HepG2 (cell line): ENCODE measurements around the gene SIX5. TPM values are rescaled to one million over a fixed set of nuclear protein-coding genes. Genes with fewer than 3 reads are reported as not detected.

Experiments used
- ATAC-seq: fragments of 200-7000 bp; cut with Tn5 transposase; 3 replicates; pipeline ENCODE4 v1.9.1; 2020; ENCODE audit warnings: mild to moderate bottlenecking, moderate library complexity
- BruUV-seq: library from RNA; stranded (reverse); fragments of 400-500 nt; replicated peaks from 2 replicates; lab custom pipeline; 2021; lab: Mats Ljungman, UMichigan
- CTCF ChIA-PET: fragments of 300-600 bp; formaldehyde crosslinking; extraction: SDS; loops from one replicate; lab custom pipeline; 2021; ENCODE audit warnings: low total read pairs, inconsistent platforms, low intra/inter-chr PET ratio; lab: Yijun Ruan, JAX
- POLR2A ChIA-PET: fragments of 350-600 bp; sonication (Branson Sonifier 250); formaldehyde crosslinking; loops from one replicate; lab custom pipeline; 2020; ENCODE audit warnings: antibody characterized with exemption, inconsistent platforms; lab: Yijun Ruan, JAX
- DNase-seq: peaks from one replicate; pipeline ENCODE4 v3.0.0-alpha.2; 2015; ENCODE audit warnings: low spot score
- FAIRE-seq: peaks from 3 replicates; lab custom pipeline; 2011; peaks lifted over from hg19 to GRCh38; lab: Jason Lieb, UNC
- H2AFZ ChIP-seq: one replicate; pipeline ENCODE4 v1.6.1; 2011; ENCODE audit warnings: low read length, inconsistent platforms
- H3K27ac ChIP-seq: fragments of 300-600 bp; 3 replicates; pipeline ENCODE4 v1.8.0; 2011; ENCODE audit warnings: mixed run types, mild to moderate bottlenecking, mixed read lengths, low read length, inconsistent platforms; ENCODE audit not compliant: insufficient read depth; ENCODE audit errors: extremely low read length
- H3K27me3 ChIP-seq, 2 experiments: fragments of 200-600 bp in 1 of 2; 2 replicates in 1 of 2; 3 replicates in 1 of 2; pipeline versions ENCODE4 v1.6.0 to v1.8.0; 2011; ENCODE audit warnings: low read length in 2 of 2, mild to moderate bottlenecking in 2 of 2, moderate library complexity in 2 of 2, inconsistent platforms in 1 of 2; ENCODE audit not compliant: insufficient read depth in 2 of 2, control insufficient read depth in 1 of 2
- H3K36me3 ChIP-seq, 2 experiments: fragments of 200-600 bp in 1 of 2; replicated peaks in 1 of 2; 2 replicates in 1 of 2; 3 replicates in 1 of 2; pipeline versions ENCODE4 v1.5.1 to v1.8.0; 2011; ENCODE audit warnings: low read length in 2 of 2, inconsistent platforms in 1 of 2; ENCODE audit not compliant: insufficient read depth in 2 of 2, control insufficient read depth in 1 of 2
- H3K4me1 ChIP-seq: 2 replicates; pipeline ENCODE4 v1.5.1; 2012; ENCODE audit warnings: low read length, inconsistent platforms; ENCODE audit not compliant: insufficient read depth
- H3K4me2 ChIP-seq: 2 replicates; pipeline ENCODE4 v1.6.0; 2011; ENCODE audit warnings: low read depth, low read length, inconsistent platforms
- H3K4me3 ChIP-seq, 3 experiments: fragments of 200-600 bp in 1 of 3; sonication (generic), shearing (Covaris generic) in 1 of 3; replicated peaks in 1 of 3; 2 replicates each; pipeline ENCODE4 v1.5.1; 2011 to 2016; ENCODE audit warnings: low read length in 3 of 3, inconsistent platforms in 2 of 3, low read depth in 2 of 3, mild to moderate bottlenecking in 2 of 3, control low read depth in 1 of 3, mixed read lengths in 1 of 3; ENCODE audit not compliant: insufficient read depth in 1 of 3
- H3K79me2 ChIP-seq: one replicate; pipeline ENCODE4 v1.6.1; 2011; ENCODE audit warnings: low read length, inconsistent platforms; ENCODE audit not compliant: insufficient read depth
- H3K9ac ChIP-seq: 2 replicates; pipeline ENCODE4 v1.6.0; 2011; ENCODE audit warnings: mild to moderate bottlenecking, low read depth, low read length, inconsistent platforms; ENCODE audit not compliant: insufficient read depth
- H3K9me3 ChIP-seq: 2 replicates; pipeline ENCODE4 v1.5.1; 2012; ENCODE audit warnings: mild to moderate bottlenecking, low read length
- H4K20me1 ChIP-seq: 2 replicates; pipeline ENCODE4 v1.6.0; 2011; ENCODE audit warnings: inconsistent platforms, mild to moderate bottlenecking, low read length, moderate library complexity; ENCODE audit not compliant: insufficient read depth
- ADNP ChIP-seq: sonication (generic); formaldehyde crosslinking; IDR thresholded peaks from 2 replicates; pipeline ENCODE4 v1.4.0; 2020; ENCODE audit warnings: missing genetic modification reagents
- ARID2 ChIP-seq: sonication (generic); formaldehyde crosslinking; IDR thresholded peaks from 2 replicates; pipeline ENCODE4 v1.8.1; 2022; ENCODE audit warnings: mild to moderate bottlenecking, missing genetic modification reagents, borderline replicate concordance
- DNMT3B ChIP-seq: conservative IDR thresholded peaks from 2 replicates; pipeline ENCODE4 v1.6.1; 2016; ENCODE audit warnings: missing biosample characterization, control low read depth
- FOSL1 ChIP-seq: sonication (generic); formaldehyde crosslinking; IDR thresholded peaks from 2 replicates; pipeline ENCODE4 v1.9.0; 2021; ENCODE audit warnings: missing genetic modification reagents, borderline replicate concordance
- SMAD3 ChIP-seq: sonication (generic); formaldehyde crosslinking; IDR thresholded peaks from 2 replicates; pipeline ENCODE4 v1.4.0; 2020; ENCODE audit warnings: missing genetic modification reagents
- SP140L ChIP-seq: sonication (generic); formaldehyde crosslinking; IDR thresholded peaks from 2 replicates; pipeline ENCODE4 v1.4.0; 2020; ENCODE audit warnings: missing genetic modification reagents, borderline replicate concordance
- TEAD2 ChIP-seq: sonication (generic); formaldehyde crosslinking; IDR thresholded peaks from 2 replicates; pipeline ENCODE4 v1.9.0; 2021; ENCODE audit warnings: missing genetic modification reagents
- U2AF2 ChIP-seq: fragments of 200-400 bp; formaldehyde crosslinking; IDR thresholded peaks from 2 replicates; pipeline ENCODE4 v1.6.1; 2017; ENCODE audit warnings: low read depth, mild to moderate bottlenecking, low read length
- ZNF121 ChIP-seq: sonication (generic); formaldehyde crosslinking; IDR thresholded peaks from 2 replicates; pipeline ENCODE4 v1.5.0; 2020; ENCODE audit warnings: mild to moderate bottlenecking, missing genetic modification reagents
- ZNF644 ChIP-seq: IDR thresholded peaks from 2 replicates; pipeline ENCODE4 v1.6.1; 2016; ENCODE audit warnings: low read depth
- WGBS: methylation state at CpG from one replicate; pipeline ENCODE4 v1.1.6; 2017; ENCODE audit warnings: low lambda C conversion rate; 5-methylcytosine and 5-hydroxymethylcytosine counted together
- in situ Hi-C: cut with HindIII; loops from 2 replicates; pipeline ENCODE4 v1.10.0; 2017; ENCODE audit warnings: low pct_unique_long_range_greater_than_20kb; ENCODE audit not compliant: extremely low pct_ligation_motif_present
- intact Hi-C: fragments of 100-400 bp; cut with micrococcal nuclease; formaldehyde crosslinking; loops from one replicate; pipeline ENCODE4 v1.10.0; 2022; ENCODE audit not compliant: unreplicated experiment
- polyA plus RNA-seq, 8 experiments: library from polyadenylated mRNA; depleted of rRNA in 3 of 8; stranded (reverse) in 7 of 8; unstranded in 1 of 8; fragments of >200 nt; fragmentation: Illumina TruSeq in 4 of 8; extraction: Trizol in 4 of 8; gene quantifications; 2 replicates each; pipeline versions ENCODE4 v1.2.1 to v1.2.3, GENCODE V29; 2011 to 2016; ENCODE audit warnings: low read depth in 4 of 8, missing spikeins in 1 of 8, mixed read lengths in 1 of 8; ENCODE audit not compliant: insufficient read depth in 1 of 8
- total RNA-seq, 5 experiments: library from RNA; depleted of rRNA; stranded (reverse); fragments of >200 nt; fragmentation: Illumina TruSeq; extraction: Trizol; gene quantifications; 2 replicates each; pipeline ENCODE4 v1.2.3, GENCODE V29; 2016; ENCODE audit warnings: low read depth in 1 of 5

SIX5 gene
- total and polyA plus RNA-seq, 2 of the 13 experiments (the other 11 are each of a cell fraction or from before 2014, with no cell fraction given) = 7.7 to 10.5 TPM

- H3K4me2 ChIP-seq = no peak overlapping the region
- ChIA-PET CTCF (interaction anchor here (0.6 kb wide), 1 partner anchor 9 kb away, joined by 3 read pairs; the partner anchor contains the start of gene SIX5), POLR2A (no interaction called here)
- ATAC-seq (no peak), DNase-seq (no peak), FAIRE-seq (no peak)
- H3K79me2 ChIP-seq = no peaks in the 10 kb centered on the region
- TF ChIP-seq ZNF121 (CRISPR knock-in tag) = no peak
- no peak for TF ChIP-seq SP140L (CRISPR knock-in tag)
- TF ChIP-seq DNMT3B = no peak
- TF ChIP-seq SMAD3 = no peak
- no peak for TF ChIP-seq TEAD2
- TF ChIP-seq FOSL1 (CRISPR knock-in tag) = no peak
- TF ChIP-seq U2AF2 = no peak
- no peak for TF ChIP-seq ZNF644 (CRISPR knock-in tag)
- TF ChIP-seq ARID2 (CRISPR knock-in tag) = no peak
- TF ChIP-seq ADNP (CRISPR knock-in tag) = no peak
- WGBS = 99% methylated on average over 22 of the region's 28 CpGs
- no peak overlapping the region for H3K4me3 ChIP-seq
- peaks cover 4% of the 10 kb centered on the region; the same call in 1 of the 2 replicates for H4K20me1 ChIP-seq
- peaks cover 47% of the 10 kb centered on the region for H3K4me1 ChIP-seq
- intact Hi-C loops = no loop called here
- H3K36me3 ChIP-seq = peaks cover 2 to 4% of the 10 kb centered on the region in 2 experiments; a peak in 2 of 5 replicates
- no peaks in the 10 kb centered on the region for H3K9me3 ChIP-seq
- in situ Hi-C loops = no loop called here
- no TSS peak for BruUV-seq
- no peak overlapping the region for H3K9ac ChIP-seq
- no peaks in the 10 kb centered on the region for H3K27me3 ChIP-seq
- no peak overlapping the region for H2AFZ ChIP-seq
- H3K27ac ChIP-seq = no peak overlapping the region
These were observed 9.1 kb upstream of the SIX5 start for GRCh38 chr19:45778010-45778661.
